EL (cell line): Measurements from ENCODE around the gene CUX1.
A peak's percentile ranks its signal among the peaks of the same experiment; 100 is the strongest.

Experiments
- DNase-seq: peaks from one replicate; pipeline ENCODE4 v3.0.0-alpha.2; 2016

The CUX1 gene

DNA sequence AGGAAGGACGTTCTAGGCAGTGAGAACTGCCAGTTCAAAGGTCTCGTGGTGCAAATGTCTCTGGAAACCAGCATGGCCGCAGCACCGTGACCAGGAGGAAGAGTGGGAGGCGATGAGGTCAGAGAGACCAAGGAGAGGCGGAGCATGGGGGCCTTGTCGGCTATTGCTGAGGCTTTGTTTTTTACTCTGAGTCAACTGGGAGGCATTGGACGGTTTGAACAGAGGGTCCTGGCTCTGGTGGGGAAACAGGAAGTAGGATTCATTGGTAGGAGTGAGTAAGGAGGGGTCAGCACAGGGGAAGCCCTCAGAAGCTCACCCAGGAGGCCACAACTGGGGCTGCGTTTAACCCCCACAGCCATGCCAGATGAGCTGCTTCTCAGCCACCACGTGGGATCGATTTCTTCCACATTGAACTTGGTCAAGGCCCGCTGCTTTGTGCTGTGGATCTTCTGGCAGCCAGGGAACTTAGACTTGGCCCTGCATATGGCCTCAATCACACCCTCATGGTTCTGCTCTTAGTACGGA, 447.0 kb downstream of the CUX1 start:
- DNase-seq: peak; percentile 45

GRCh38 chr7:102266541-102266940, 449.1 kb downstream of the CUX1 start:
- DNase-seq: no peak

- DNase-seq: no peak
Observed at GRCh38 chr7:102268635-102269034, 451.2 kb downstream of the CUX1 start.

GRCh38 chr7:102270178-102270887, 452.9 kb downstream of the CUX1 start:
- no peak for DNase-seq

DNA sequence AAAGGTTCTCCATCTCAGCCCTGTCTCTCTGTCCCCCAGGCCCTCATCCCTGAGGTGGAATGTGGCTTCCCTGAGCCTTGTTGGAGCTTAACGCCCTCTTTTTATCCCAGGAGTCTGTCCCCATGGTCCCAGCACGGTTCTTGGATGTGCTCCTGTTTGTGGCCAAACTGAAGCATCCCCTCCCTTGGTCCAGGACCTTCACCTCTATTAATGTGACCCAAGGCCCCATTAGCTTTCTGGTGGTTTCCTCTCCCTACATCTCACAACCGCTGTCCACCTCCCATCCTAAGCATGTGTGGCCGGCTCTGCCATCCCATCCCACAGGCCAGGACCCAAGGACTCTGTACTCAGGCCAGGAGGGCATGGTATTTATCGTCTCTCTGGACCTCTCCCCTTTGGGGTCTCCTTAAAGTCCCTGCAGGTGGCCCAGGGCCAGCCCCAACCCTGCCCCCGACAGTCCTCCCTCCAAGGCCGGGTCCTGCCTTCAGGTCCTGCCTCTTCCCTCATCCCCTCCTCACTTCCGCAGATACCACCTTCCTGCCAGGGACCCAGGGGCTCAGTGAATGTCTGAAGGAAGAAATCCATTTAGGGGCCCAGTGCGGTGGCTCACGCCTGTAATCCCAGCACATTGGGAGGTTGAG, 453.9 kb downstream of the CUX1 start:
- DNase-seq: no peak

DNA sequence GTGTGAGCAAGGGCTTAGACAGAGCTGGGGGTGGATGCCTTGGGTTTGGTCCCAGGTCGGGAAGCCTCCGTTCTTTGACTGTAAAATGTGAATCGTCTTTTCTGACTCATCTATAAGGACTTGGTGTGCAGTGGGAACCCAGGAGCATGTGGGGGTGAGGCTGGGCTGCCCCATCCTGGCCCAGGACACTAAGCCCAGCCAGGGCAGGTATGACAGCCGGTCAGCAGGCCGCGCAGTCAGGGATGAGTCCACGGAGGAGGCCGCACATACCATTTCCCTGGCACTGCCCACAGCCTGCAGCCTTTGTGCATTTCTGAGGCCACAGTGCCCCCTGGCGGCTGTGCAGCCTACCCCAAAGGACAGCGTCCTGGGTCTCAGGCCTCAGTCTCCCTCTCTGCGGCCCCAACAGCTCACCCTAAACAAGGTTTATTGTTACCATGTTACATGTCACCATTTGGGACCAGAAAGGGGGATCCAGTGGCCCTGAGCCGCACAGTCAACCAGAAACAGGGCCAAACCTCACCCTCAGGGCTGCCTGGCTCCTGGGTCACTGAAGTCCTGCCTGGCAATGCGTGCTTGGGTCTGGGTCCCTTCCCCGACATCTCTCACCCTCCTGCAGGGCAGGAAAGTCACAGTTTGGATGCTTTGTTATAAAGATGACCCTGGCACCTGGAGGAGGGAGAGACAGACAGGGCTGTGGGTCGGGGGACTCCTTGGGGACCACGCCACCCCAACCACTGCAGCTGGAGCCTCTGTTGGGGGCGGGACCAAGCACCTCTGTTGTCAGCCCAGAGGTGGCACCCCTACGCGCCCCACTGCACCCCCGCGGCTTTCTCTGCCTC, 454.9 kb downstream of the CUX1 start:
- DNase-seq: peak; percentile 77

DNA sequence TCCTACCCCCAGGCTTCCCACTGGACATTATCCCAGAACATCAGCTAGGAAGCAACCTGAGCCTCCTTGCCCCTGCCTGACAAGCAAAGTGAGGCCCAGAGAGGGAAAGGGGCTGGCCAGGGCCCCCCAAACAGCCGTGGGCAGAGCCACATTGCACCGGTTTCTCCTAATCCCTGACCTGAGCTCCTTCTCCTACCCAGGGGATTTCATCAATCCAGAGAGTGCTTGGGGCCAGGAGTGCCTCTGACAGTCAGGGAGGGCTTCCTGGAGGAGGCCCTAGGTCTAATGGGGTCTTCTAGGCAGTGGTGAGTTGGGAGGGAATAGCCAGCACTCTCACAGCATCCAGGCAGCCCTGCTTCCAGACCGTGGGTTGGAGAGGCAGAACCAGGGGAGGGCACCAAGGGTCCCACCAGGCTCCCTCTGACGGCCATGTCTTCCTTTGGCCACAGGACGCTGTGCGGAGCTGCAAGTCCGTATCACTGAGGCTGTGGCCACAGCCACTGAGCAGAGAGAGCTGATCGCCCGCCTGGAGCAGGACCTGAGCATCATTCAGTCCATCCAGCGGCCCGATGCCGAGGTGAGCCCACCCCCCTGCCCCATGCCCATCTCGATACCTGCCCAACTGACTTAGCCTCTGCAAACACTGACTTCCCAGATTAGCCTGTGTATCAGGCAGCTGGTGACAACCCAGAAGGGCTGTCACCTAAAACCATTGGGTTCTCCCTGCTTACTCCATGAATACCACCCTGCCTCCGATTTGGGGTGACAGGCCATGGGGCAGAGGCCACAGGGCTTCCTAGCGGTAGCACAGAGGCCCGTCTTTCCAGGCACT, 455.7 kb downstream of the CUX1 start:
- DNase-seq: no peak

GRCh38 chr7:102273749-102274712, 456.6 kb downstream of the CUX1 start:
- no peak for DNase-seq

DNA sequence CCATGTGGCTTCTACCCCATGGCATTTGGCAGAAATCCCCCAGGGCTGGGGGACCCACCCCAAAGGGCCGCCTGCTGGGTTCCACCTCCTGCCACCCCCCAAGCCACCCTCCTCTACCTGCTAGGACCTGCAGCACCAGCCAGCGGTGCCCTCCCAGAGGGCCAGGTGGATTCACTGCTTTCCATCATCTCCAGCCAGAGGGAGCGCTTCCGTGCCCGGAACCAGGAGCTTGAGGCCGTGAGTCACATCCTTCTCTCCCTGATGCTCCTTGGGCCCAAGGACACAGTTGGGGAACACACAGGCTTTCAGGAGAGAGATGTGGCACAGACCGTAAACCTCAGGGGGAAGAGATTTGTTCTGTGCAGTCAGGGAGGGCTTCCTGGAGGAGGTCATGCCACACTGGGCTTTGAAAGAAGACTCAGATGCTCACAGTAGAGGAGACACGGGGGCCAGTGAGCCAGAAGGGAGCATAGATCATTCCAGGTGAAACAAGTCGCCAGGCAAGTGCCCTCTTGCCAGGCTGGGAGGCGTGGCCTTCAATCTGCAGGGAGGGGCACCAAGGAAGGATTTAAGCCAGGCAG, 457.8 kb downstream of the CUX1 start:
- DNase-seq: no peak

DNA sequence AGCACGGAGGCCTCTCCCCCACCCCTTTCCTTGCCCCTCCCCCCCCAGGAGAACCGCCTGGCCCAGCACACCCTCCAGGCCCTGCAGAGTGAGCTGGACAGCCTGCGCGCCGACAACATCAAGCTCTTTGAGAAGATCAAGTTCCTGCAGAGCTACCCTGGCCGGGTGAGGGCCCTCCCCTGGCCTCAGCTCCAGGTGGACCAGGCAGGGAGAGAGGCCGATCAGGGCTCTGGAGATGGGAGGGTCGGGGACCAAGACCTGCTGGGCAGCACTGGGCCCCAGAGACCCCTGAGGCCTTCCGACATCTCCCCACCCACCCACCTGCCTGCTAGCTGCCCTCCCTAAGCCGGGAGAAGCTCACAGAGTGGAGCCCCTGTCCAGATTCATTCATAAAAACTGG, 460.5 kb downstream of the CUX1 start:
- no peak for DNase-seq

DNA sequence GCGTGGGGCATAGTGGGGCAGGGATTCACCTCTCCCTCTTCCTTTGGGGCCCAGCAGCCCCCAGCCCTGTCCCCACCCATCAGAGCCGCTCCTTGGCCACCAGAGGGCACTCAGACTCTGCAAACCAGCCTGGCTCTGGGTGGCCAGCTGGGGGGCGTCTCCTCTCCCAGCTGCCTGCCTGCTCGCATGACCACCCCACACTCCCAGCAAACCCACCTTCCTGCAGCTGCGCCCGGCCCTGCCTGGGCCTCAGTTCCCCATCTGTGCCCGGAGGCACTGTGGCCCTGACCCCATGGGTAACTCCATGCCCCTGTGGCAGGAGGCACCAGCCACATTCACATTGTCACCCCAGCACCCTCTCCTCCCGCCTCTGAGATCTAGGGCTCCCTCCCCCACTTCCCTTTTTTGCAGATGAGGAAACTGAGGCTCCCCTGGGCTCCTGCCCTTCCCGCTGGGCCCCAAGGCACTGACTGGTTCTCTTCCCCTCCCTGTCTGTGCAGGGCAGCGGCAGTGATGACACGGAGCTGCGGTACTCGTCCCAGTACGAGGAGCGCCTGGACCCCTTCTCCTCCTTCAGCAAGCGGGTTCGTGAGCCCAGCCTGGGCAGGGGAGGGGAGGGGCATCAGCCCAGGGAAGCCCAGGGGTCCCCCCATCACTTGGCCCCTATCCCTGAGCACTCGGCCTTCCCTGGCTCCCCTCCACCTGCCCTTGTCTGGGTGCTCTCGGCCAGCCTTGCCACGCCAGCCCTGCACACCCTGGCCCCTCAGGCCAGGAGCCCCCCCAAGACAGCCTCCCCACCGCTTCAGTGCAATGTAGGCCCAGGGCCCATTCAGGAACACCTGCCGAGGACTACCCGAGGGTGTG, 462.3 kb downstream of the CUX1 start:
- DNase-seq: peak; percentile 54

DNA sequence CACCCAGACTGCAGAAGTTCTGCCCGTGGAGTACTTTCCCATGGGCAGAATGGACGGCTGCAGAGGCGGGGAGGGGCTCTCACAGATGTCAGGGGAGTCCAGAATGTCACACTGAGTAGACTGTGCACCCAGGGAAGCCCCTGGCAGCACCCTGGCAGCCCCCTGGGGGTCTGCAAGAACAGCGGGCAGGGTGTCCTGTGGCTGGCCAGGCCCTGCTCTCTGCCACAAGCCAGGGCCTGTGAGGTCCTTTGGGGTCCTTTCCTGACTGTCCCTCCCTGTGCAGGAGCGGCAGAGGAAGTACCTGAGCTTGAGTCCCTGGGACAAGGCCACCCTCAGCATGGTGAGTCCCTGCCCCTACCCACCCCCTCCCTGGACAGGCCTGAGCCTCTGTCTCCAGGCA, 463.1 kb downstream of the CUX1 start:
- DNase-seq: no peak

GRCh38 chr7:102281785-102282184, 464.4 kb downstream of the CUX1 start:
- no peak for DNase-seq

- no peak for DNase-seq
Observed at GRCh38 chr7:102282465-102283362, 465.3 kb downstream of the CUX1 start.

DNA sequence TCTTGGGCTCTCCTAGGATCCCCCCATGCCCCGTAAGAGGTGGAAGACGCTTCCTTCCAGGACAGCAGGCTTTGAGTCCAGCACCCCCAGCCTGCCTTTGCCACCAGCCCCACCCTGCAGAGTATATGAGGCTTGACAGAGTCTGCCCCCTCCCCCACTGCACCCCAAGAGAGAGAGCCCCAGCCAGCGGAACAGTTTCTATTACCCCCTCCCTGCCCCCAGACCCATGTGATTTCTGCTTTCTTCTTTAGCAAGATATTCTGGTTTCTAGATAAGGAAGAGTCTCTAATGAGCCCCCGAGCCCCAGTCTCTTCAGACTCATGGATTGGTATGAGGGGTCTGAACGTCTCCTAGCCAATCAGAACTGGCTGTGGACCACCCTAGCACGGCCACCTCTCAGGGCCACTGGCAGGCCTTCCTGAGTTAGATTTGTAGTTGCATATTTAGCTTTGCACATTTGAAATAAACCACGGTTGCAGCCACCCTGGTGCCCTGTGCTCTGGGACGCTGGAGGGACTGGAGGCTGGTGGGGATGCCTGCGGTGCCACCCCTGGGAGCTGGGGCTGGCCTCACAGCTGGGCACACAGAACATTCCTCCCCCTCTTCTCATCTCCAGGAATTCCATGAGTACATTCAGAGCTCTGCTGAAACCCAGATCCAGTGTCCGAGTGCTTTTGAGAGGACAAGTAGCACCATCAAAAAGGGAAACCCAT, 466.2 kb downstream of the CUX1 start:
- no peak for DNase-seq

- DNase-seq: no peak
Observed at GRCh38 chr7:102284399-102284798, 467.0 kb downstream of the CUX1 start.

DNA sequence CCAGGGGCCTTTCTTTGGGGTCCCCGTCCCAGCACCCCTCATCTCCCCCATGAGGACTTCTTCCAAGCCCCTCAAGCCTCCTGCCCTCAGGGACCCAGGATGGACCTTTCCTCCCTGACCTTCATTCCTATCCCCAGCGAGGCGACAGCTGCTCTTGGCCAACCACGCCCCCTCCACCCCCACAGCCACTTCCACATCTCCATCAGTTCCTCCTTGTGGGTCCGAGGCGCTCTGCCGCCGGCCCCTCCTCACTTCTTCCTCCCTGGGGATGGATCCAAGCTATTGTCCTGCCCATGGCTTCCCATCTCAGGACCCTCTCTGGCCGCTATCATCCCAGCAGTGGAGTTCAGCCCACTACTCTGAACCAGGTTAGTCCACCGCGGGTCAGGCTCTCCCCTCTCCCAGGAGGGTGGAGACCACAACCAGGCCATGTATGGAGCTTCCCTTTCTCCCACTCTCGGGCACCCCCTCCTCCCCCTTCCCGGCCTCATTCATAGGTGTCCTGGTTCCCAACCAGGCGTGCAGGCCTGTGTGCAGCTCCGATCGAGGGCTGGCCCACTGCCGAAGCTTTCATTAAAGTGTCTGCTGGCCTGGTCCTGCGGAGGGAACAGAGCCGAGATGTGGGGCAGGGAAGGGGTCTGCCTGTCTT, 467.6 kb downstream of the CUX1 start:
- no peak for DNase-seq
